Measurements from ENCODE around the gene SYTL4.

The SYTL4 gene

GRCh38 chrX:100687546-100687945, 44.4 kb downstream of the SYTL4 start:
- no peak for DNase-seq

GRCh38 chrX:100687128-100687527, 44.8 kb downstream of the SYTL4 start:
- DNase-seq, result no peak

- DNase-seq, result no peak
These were observed 46.0 kb downstream of the SYTL4 start for GRCh38 chrX:100685997-100686305.

- DNase-seq, result peak; percentile 62 to 87
These were observed 46.5 kb downstream of the SYTL4 start for GRCh38 chrX:100685284-100685996.

- DNase-seq, result no peak
These were observed 49.0 kb downstream of the SYTL4 start for GRCh38 chrX:100682939-100683338.

- DNase-seq, result no peak
These were observed 50.3 kb downstream of the SYTL4 start for GRCh38 chrX:100681599-100681998.

- no peak for DNase-seq
These were observed 51.2 kb downstream of the SYTL4 start for GRCh38 chrX:100680756-100681155.

GRCh38 chrX:100677611-100678181, 54.2 kb downstream of the SYTL4 start:
- no peak for DNase-seq

GRCh38 chrX:100674705-100675104, 57.2 kb downstream of the SYTL4 start:
- no peak for DNase-seq

- DNase-seq, result no peak
These were observed 58.4 kb downstream of the SYTL4 start for GRCh38 chrX:100673397-100673953.

- DNase-seq, result no peak
These were observed 59.0 kb downstream of the SYTL4 start for GRCh38 chrX:100672966-100673365.

- no peak for DNase-seq
These were observed 68.3 kb downstream of the SYTL4 start for GRCh38 chrX:100663642-100664041.

- DNase-seq, result no peak
These were observed 69.1 kb downstream of the SYTL4 start for GRCh38 chrX:100662796-100663195.

GRCh38 chrX:100662170-100662569, 69.8 kb downstream of the SYTL4 start:
- no peak for DNase-seq

GRCh38 chrX:100659431-100660137, 72.3 kb downstream of the SYTL4 start:
- DNase-seq, result peak; percentile 24 to 65

- no peak for DNase-seq
These were observed 73.0 kb downstream of the SYTL4 start for GRCh38 chrX:100658941-100659381.

GRCh38 chrX:100654261-100654660, 77.7 kb downstream of the SYTL4 start:
- DNase-seq, result peak; percentile 32 to 77

- DNase-seq, result no peak
These were observed 79.7 kb downstream of the SYTL4 start for GRCh38 chrX:100652266-100652665.

- DNase-seq, result no peak
These were observed 81.1 kb downstream of the SYTL4 start for GRCh38 chrX:100650841-100651240.

GRCh38 chrX:100649550-100650356, 82.2 kb downstream of the SYTL4 start:
- peak in 1 of 2 experiments; percentile 17 for DNase-seq

GRCh38 chrX:100648458-100649417, 83.2 kb downstream of the SYTL4 start:
- DNase-seq, result peak; percentile 20 to 74

GRCh38 chrX:100647739-100648138, 84.2 kb downstream of the SYTL4 start:
- no peak for DNase-seq

Data from NCI-H524 (cell line).